Endothelial cell (in vitro differentiated cells): ENCODE data around the gene OGFRL1. TPM values are rescaled to one million over a fixed set of nuclear protein-coding genes. Genes with fewer than 3 reads are reported as not detected.

ENCODE experiments used
- DNase-seq: peaks from one replicate; pipeline ENCODE4 v3.0.0; 2021; ENCODE audit warnings: low spot score
- H3K27ac Mint-ChIP-seq: one replicate; pipeline ENCODE4 v1.8.0; 2021; ENCODE audit warnings: mixed read lengths, inconsistent platforms; ENCODE audit not compliant: unreplicated experiment
- H3K27me3 Mint-ChIP-seq: one replicate; pipeline ENCODE4 v1.8.0; 2021; ENCODE audit warnings: mild to moderate bottlenecking, moderate library complexity, mixed read lengths, inconsistent platforms; ENCODE audit not compliant: unreplicated experiment
- H3K36me3 Mint-ChIP-seq: one replicate; pipeline ENCODE4 v1.8.0; 2021; ENCODE audit warnings: mild to moderate bottlenecking, low read depth, mixed read lengths, inconsistent platforms; ENCODE audit not compliant: unreplicated experiment
- H3K4me1 Mint-ChIP-seq: one replicate; pipeline ENCODE4 v1.8.0; 2021; ENCODE audit warnings: mild to moderate bottlenecking, mixed read lengths, inconsistent platforms; ENCODE audit not compliant: unreplicated experiment
- H3K4me3 Mint-ChIP-seq: one replicate; pipeline ENCODE4 v1.8.0; 2021; ENCODE audit warnings: mild to moderate bottlenecking, mixed read lengths, inconsistent platforms; ENCODE audit not compliant: unreplicated experiment
- H3K9me3 Mint-ChIP-seq: one replicate; pipeline ENCODE4 v1.8.0; 2021; ENCODE audit warnings: mixed read lengths, inconsistent platforms; ENCODE audit not compliant: unreplicated experiment
- total RNA-seq: library from RNA; stranded (reverse); fragmentation: NEBNext Ultra II Directional; extraction: Animal tissue kit (Norgen Biotek cat#: 25700); gene quantifications from one replicate; pipeline ENCODE4 v1.2.1, GENCODE V29; 2021; ENCODE audit not compliant: unreplicated experiment
- TF ChIP-seq, protein P1 (sequence below): fragments of 200-600 bp; sonication (generic); IDR thresholded peaks from one replicate; pipeline ENCODE4 v1.5.0; 2021; ENCODE audit warnings: antibody characterized with exemption; ENCODE audit not compliant: unreplicated experiment

OGFRL1 gene
- total RNA-seq, 1 donor from 2014 or later: 6.0 TPM

DNA sequence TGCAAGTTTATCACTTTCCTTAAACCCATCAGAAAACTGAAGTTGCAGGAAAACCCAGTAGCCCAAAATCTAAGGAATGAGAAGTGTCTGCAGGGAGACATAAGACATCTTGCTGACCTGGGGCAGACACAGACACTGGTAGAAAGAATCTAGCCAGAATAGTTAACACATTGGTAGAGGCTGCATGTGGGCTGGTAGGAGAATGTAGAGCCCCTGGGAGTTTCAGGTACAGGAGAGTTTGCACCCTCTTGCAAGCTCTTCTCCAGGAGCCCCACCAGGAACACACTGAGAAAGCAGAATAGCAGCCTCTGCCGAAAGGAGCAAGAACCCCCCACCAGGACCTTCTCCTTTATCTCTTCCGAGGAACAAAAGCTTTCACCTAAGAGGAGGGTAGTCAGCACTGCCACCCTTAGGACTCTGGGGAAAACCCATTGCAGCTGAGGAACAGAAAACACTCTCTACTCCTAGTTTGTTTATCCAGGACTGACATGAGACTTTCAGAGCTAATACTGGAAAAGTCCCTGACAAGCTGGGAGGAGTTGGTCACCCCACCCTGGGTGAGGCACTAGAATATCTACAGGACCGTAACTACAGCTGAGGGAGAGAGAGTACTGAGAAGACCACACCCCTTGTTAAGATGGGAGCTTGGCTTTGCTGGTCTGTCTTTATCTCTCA, 10.5 kb upstream of the OGFRL1 start:
- Mint-ChIP-seq H3K27me3 (no peaks in the 10 kb centered on the region), H3K4me3 (no peak overlapping the region), H3K9me3 (no peaks in the 10 kb centered on the region), H3K27ac (no peak overlapping the region), H3K36me3 (no peaks in the 10 kb centered on the region), H3K4me1 (no peaks in the 10 kb centered on the region)
- TF ChIP-seq, protein P1, sequence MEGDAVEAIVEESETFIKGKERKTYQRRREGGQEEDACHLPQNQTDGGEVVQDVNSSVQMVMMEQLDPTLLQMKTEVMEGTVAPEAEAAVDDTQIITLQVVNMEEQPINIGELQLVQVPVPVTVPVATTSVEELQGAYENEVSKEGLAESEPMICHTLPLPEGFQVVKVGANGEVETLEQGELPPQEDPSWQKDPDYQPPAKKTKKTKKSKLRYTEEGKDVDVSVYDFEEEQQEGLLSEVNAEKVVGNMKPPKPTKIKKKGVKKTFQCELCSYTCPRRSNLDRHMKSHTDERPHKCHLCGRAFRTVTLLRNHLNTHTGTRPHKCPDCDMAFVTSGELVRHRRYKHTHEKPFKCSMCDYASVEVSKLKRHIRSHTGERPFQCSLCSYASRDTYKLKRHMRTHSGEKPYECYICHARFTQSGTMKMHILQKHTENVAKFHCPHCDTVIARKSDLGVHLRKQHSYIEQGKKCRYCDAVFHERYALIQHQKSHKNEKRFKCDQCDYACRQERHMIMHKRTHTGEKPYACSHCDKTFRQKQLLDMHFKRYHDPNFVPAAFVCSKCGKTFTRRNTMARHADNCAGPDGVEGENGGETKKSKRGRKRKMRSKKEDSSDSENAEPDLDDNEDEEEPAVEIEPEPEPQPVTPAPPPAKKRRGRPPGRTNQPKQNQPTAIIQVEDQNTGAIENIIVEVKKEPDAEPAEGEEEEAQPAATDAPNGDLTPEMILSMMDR: no peak
- no peak for DNase-seq

DNA sequence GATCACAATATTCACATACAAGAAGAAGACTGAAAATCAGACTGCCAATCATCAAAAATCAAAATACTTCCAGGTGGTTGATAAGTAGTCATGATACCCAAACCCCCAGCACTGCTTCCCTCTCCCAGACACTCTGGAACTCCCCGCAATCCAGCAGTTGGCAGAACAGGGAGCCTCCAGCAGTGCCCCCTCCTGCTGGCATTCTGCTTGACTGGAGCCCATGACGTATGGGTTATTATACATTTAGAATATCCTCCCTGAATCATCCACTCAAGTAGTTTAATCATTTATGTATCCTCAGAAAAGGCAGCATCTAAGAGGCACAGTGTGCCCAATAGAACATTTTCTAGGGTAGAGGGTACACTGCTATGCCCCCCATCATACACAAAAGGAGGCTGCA, 9.3 kb upstream of the OGFRL1 start:
- Mint-ChIP-seq H3K4me3 (no peak overlapping the region), H3K4me1 (no peaks in the 10 kb centered on the region), H3K27me3 (no peaks in the 10 kb centered on the region), H3K9me3 (no peaks in the 10 kb centered on the region), H3K27ac (no peak overlapping the region), H3K36me3 (no peaks in the 10 kb centered on the region)
- TF ChIP-seq, protein P1: no peak
- DNase-seq: no peak

DNA sequence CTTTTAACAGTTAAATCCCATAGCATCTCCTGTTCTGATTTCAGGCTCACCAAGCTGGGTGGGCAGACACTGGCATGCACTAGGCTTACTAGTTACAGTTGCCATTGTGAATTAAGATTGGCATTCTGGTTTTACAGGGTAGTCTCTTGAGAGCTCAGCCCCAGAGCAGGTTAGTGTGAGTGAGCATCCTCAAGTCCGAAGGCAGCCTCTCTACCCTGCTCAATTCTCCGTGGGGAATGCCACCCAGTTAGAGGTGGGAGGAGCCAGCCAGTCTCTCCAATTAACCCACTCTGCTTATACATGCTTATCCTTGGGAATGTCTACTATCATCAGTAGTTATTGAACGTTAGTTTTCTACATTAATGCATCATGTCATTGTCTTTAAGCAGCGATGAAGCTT, 8.9 kb upstream of the OGFRL1 start:
- no peaks in the 10 kb centered on the region for H3K4me1 Mint-ChIP-seq
- no peaks in the 10 kb centered on the region for H3K36me3 Mint-ChIP-seq
- H3K27ac Mint-ChIP-seq: no peak overlapping the region
- no peak overlapping the region for H3K4me3 Mint-ChIP-seq
- TF ChIP-seq, protein P1: no peak
- DNase-seq: no peak
- H3K9me3 Mint-ChIP-seq: no peaks in the 10 kb centered on the region
- no peaks in the 10 kb centered on the region for H3K27me3 Mint-ChIP-seq

DNA sequence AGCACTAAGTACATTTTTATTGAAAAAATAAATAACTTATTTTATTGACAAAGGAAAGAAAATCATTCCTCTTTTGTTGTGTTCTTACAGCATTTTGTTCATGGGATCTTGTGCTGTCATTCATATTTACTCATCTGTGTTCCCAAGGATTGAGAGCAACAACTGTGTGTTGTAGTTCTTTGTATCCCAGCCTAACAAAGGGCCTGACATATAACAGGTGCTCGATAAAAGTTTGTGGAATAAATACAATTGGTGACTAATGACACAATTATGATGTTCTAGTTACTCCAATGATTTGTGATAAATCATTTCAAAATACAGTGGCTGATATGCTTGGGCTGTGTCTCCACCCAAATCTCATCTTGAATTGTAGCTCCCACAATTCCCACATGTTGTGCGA, 7.9 kb upstream of the OGFRL1 start:
- H3K36me3 Mint-ChIP-seq: no peaks in the 10 kb centered on the region
- H3K27ac Mint-ChIP-seq: no peak overlapping the region
- DNase-seq: no peak
- TF ChIP-seq, protein P1: no peak
- no peak overlapping the region for H3K4me3 Mint-ChIP-seq
- no peaks in the 10 kb centered on the region for H3K27me3 Mint-ChIP-seq
- no peaks in the 10 kb centered on the region for H3K4me1 Mint-ChIP-seq
- H3K9me3 Mint-ChIP-seq: no peaks in the 10 kb centered on the region

DNA sequence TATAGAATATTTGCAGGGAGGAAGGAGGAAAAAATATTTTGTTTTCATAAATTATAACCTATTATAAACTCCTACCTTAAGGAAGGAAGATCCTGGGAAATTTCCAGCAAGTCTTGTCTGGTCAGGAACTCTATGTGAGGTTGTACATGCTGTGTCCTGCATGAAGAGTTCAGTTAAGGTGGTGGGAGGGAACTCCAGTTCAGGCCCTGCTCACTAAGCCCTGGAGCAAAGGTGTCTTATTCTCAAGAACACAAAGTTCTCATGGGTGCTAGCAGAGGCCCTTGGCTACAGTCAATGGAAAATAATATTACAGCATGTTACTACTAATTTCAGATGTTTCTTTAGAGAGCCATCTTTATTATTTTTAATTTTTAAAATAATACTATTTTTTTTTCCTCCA, 3.8 kb upstream of the OGFRL1 start:
- DNase-seq: no peak
- no peaks in the 10 kb centered on the region for H3K36me3 Mint-ChIP-seq

More for the DNA sequence above, 3.8 kb upstream of the OGFRL1 start:
- Mint-ChIP-seq H3K27ac (no peak overlapping the region), H3K9me3 (no peaks in the 10 kb centered on the region), H3K27me3 (peaks cover 6% of the 10 kb centered on the region), H3K4me1 (peaks cover 7% of the 10 kb centered on the region), H3K4me3 (no peak overlapping the region)
- TF ChIP-seq, protein P1: no peak
